NCI-H2029 treated with DMSO at 0.1 percent for 48 hours (cell line): Measurements from ENCODE around the gene ATP6V1G2.
"Not testable (repeated sequence)": the region's sequence is repeated elsewhere in the genome, so short reads cannot be mapped to it uniquely, and the experiment has no call there.

Source experiments
- DNase-seq: peaks from one replicate; lab custom pipeline; 2025; lab: John Stamatoyannopoulos, UW

Gene ATP6V1G2

GRCh38 chr6:31529329-31530150 is 16.9 kb downstream of the ATP6V1G2 start:
- DNase-seq: no peak

GRCh38 chr6:31528821-31529328 is 17.5 kb downstream of the ATP6V1G2 start, which contains the start of gene MCCD1:
Gene MCCD1, plus strand, starts transcription at chr6:31528962. Its CDS starts 53 bp downstream, at chr6:31529015.
- no peak for DNase-seq

GRCh38 chr6:31528307-31528777 is 18.1 kb downstream of the ATP6V1G2 start:
- DNase-seq: no peak

- no peak for DNase-seq
These were observed 20.3 kb downstream of the ATP6V1G2 start for GRCh38 chr6:31525932-31526591.

GRCh38 chr6:31525553-31525931 is 20.9 kb downstream of the ATP6V1G2 start:
- DNase-seq: no peak

- no peak for DNase-seq
These were observed 24.6 kb downstream of the ATP6V1G2 start for GRCh38 chr6:31521835-31522234.

- DNase-seq: no peak
These were observed 32.8 kb downstream of the ATP6V1G2 start for GRCh38 chr6:31513456-31514165.

- no peak for DNase-seq
These were observed 36.4 kb downstream of the ATP6V1G2 start for GRCh38 chr6:31510007-31510406.

- not testable (repeated sequence) for DNase-seq
These were observed 37.4 kb downstream of the ATP6V1G2 start for GRCh38 chr6:31509036-31509435.

- no peak for DNase-seq
These were observed 43.8 kb downstream of the ATP6V1G2 start for GRCh38 chr6:31502586-31502985.

GRCh38 chr6:31499648-31500047 is 46.8 kb downstream of the ATP6V1G2 start:
- DNase-seq: not testable (repeated sequence)

GRCh38 chr6:31498748-31499147 is 47.7 kb downstream of the ATP6V1G2 start:
- DNase-seq: no peak

GRCh38 chr6:31497531-31498476 is 48.6 kb downstream of the ATP6V1G2 start, which contains the start of gene MICB:
Gene MICB, plus strand, starts transcription at chr6:31498145. Its CDS starts 49 bp downstream, at chr6:31498194.
- DNase-seq: no peak

- DNase-seq: not testable (repeated sequence)
These were observed 49.6 kb downstream of the ATP6V1G2 start for GRCh38 chr6:31496826-31497225.

- DNase-seq: no peak
These were observed 50.8 kb downstream of the ATP6V1G2 start for GRCh38 chr6:31495580-31495979.
